GM23248 (cell line): Measurements from ENCODE around the gene EIF5A. TPM values are rescaled to one million over a fixed set of nuclear protein-coding genes. Genes with fewer than 3 reads are reported as not detected.
A peak's percentile ranks its signal among the peaks of the same experiment; 100 is the strongest.

Experiments used
- DNase-seq: peaks from one replicate; pipeline ENCODE4 v3.0.0-alpha.2; 2015
- H2AFZ ChIP-seq: fragments of 200-600 bp; sonication (generic); 2 replicates; pipeline ENCODE4 v1.6.1; 2016; ENCODE audit warnings: antibody characterized with exemption
- H3F3A ChIP-seq: fragments of 200-600 bp; sonication (generic); 2 replicates; pipeline ENCODE4 v1.6.1; 2016; ENCODE audit warnings: mild to moderate bottlenecking, antibody characterized with exemption, mixed run types; ENCODE audit not compliant: insufficient read depth
- H3K27ac ChIP-seq: fragments of 200-600 bp; sonication (generic); 2 replicates; pipeline ENCODE4 v1.5.1; 2016; ENCODE audit warnings: mild to moderate bottlenecking
- H3K27me3 ChIP-seq: fragments of 200-600 bp; sonication (generic); replicated peaks from 2 replicates; pipeline ENCODE4 v1.6.1; 2016; ENCODE audit warnings: mild to moderate bottlenecking; ENCODE audit not compliant: insufficient read depth
- H3K36me3 ChIP-seq: fragments of 200-600 bp; sonication (generic); 2 replicates; pipeline ENCODE4 v1.6.1; 2016; ENCODE audit warnings: low read depth, mild to moderate bottlenecking
- H3K4me1 ChIP-seq: fragments of 200-600 bp; sonication (generic); 2 replicates; pipeline ENCODE4 v1.6.1; 2016; ENCODE audit warnings: mild to moderate bottlenecking; ENCODE audit not compliant: insufficient read depth
- H3K4me2 ChIP-seq: fragments of 200-600 bp; sonication (generic); one replicate; pipeline ENCODE4 v1.6.1; 2016; ENCODE audit warnings: mild to moderate bottlenecking; ENCODE audit not compliant: unreplicated experiment
- H3K4me3 ChIP-seq: fragments of 200-600 bp; sonication (generic); 2 replicates; pipeline ENCODE4 v1.5.1; 2016; ENCODE audit warnings: mild to moderate bottlenecking
- H3K79me2 ChIP-seq: fragments of 200-600 bp; sonication (generic); 2 replicates; pipeline ENCODE4 v1.6.1; 2016; ENCODE audit warnings: mild to moderate bottlenecking; ENCODE audit not compliant: insufficient read depth
- H3K9ac ChIP-seq: fragments of 200-600 bp; sonication (generic); 2 replicates; pipeline ENCODE4 v1.6.1; 2016; ENCODE audit warnings: mild to moderate bottlenecking
- H3K9me2 ChIP-seq: fragments of 200-600 bp; sonication (generic); 2 replicates; pipeline ENCODE4 v1.6.1; 2016; ENCODE audit warnings: mixed run types, mild to moderate bottlenecking, moderate library complexity; ENCODE audit not compliant: insufficient read depth
- H3K9me3 ChIP-seq: fragments of 200-600 bp; sonication (generic); one replicate; pipeline ENCODE4 v1.6.1; 2017; ENCODE audit warnings: low read depth
- H4K20me1 ChIP-seq: fragments of 200-600 bp; sonication (generic); 2 replicates; pipeline ENCODE4 v1.6.0; 2016; ENCODE audit not compliant: insufficient read depth
- EZH2 ChIP-seq: fragments of 200-600 bp; sonication (generic); IDR thresholded peaks from 2 replicates; pipeline ENCODE4 v1.6.1; 2018; ENCODE audit warnings: antibody characterized with exemption, mild to moderate bottlenecking; ENCODE audit not compliant: insufficient read depth, poor library complexity, severe bottlenecking
- EZH2phosphoT487 ChIP-seq: fragments of 200-600 bp; sonication (generic); IDR thresholded peaks from 2 replicates; pipeline ENCODE4 v1.6.1; 2018; ENCODE audit warnings: antibody characterized with exemption, moderate library complexity, mild to moderate bottlenecking, low read depth; ENCODE audit not compliant: insufficient read depth
- WGBS, 2 experiments: methylation state at CpG; one replicate each; pipeline ENCODE4 v1.1.6; 2015 to 2017; ENCODE audit warnings: low lambda C conversion rate in 2 of 2, low coverage in 1 of 2; ENCODE audit errors: missing lambda C conversion rate in 2 of 2; 5-methylcytosine and 5-hydroxymethylcytosine counted together
- in situ Hi-C: fragments of 300-500 bp; cut with MboI; formaldehyde crosslinking; loops from 2 replicates; pipeline ENCODE4 v1.15.0; 2020
- polyA plus RNA-seq: library from polyadenylated mRNA; unstranded; fragments of >200 nt; fragmentation: Nextera tagmentation; extraction: Ambion mirVana; gene quantifications from 2 replicates; pipeline ENCODE4 v1.2.1, GENCODE V29; 2016
- total RNA-seq: library from RNA; depleted of rRNA; stranded (reverse); fragments of >200 nt; shearing (Covaris generic); gene quantifications from 2 replicates; pipeline ENCODE4 v1.2.3, GENCODE V29; 2014

The EIF5A gene
- total and polyA plus RNA-seq, 2 experiments from 2014 or later = 869 to 998 TPM

DNA sequence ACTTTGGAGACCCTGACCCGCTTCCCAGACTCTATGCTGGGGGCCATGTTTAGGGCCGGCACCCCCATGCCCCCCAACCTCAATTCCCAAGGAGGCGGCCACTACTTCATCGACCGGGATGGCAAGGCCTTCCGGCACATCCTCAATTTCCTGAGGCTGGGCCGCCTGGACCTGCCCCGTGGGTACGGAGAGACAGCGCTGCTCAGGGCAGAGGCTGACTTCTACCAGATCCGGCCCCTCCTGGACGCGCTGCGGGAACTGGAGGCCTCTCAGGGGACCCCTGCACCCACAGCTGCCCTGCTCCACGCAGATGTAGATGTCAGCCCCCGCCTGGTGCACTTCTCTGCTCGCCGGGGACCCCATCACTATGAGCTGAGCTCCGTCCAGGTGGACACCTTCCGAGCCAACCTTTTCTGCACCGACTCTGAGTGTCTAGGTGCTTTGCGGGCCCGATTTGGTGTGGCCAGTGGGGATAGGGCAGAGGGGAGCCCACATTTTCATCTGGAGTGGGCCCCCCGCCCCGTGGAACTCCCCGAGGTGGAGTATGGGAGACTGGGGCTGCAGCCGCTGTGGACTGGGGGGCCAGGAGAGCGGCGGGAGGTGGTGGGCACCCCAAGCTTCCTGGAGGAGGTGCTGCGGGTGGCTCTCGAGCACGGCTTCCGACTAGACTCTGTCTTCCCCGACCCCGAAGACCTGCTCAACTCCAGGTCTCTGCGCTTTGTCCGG is 45.6 kb downstream of the EIF5A start:
- peak; percentile 49 for DNase-seq
- H4K20me1 ChIP-seq = no peaks in the 10 kb centered on the region
- H3K36me3 ChIP-seq = no peaks in the 10 kb centered on the region
- no peaks in the 10 kb centered on the region for H3K9me2 ChIP-seq
- in situ Hi-C loops = no loop called here
- 40 to 47% methylated on average over 28 to 34 of the region's 37 CpGs for WGBS, 2 experiments
- peak overlapping the region; percentile 98 for H3K4me3 ChIP-seq
- peak overlapping the region; percentile 100; the same call in 1 of the 2 replicates for H3K27ac ChIP-seq
- no peaks in the 10 kb centered on the region for H3K9me3 ChIP-seq
- H3K79me2 ChIP-seq = peaks cover 38% of the 10 kb centered on the region
- peaks cover 17% of the 10 kb centered on the region for H3F3A ChIP-seq
- H3K27me3 ChIP-seq = no peaks in the 10 kb centered on the region
- peaks cover 37% of the 10 kb centered on the region for H3K4me1 ChIP-seq
- H3K4me2 ChIP-seq = peak overlapping the region; percentile 97
- H2AFZ ChIP-seq = no peak overlapping the region
- TF ChIP-seq EZH2 (no peak), EZH2phosphoT487 (no peak)
- H3K9ac ChIP-seq = peak overlapping the region; percentile 100

DNA sequence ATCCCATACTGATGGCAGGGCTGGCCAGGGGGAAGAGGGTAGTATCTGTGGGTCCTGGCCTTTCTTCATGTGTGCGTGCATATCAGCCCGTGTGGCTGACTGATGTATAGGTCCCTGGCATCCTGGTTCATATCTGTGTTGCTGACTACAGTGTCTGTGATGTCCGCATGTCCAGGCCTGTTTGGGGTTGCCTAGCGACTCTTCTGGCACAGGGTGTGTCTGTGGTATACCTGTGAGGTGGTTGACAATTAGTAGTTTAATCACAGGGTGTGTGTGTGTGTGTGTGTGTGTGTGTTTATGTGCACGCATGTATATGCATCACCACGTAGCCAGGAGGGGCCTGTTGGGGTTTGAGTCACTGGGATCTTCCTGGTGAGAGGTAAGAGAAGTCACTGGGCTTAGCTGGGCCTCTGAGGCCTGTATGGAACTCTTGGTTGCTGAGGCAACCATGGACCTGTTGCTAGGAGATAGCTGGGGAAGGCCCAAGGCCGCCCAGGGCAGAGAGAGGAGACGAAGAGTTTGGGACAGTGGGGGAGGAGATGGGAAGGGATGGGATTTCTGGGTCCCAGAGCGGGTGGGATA is 46.9 kb downstream of the EIF5A start:
- Histone ChIP-seq H3K27me3 (no peaks in the 10 kb centered on the region), H3K4me3 (peak overlapping the region; percentile 98), H2AFZ (no peak overlapping the region), H3K27ac (peak overlapping the region; percentile 66), H3K9me3 (no peaks in the 10 kb centered on the region), H4K20me1 (no peaks in the 10 kb centered on the region), H3K4me2 (peak overlapping the region; percentile 97), H3F3A (peaks cover 17% of the 10 kb centered on the region), H3K9me2 (no peaks in the 10 kb centered on the region), H3K79me2 (peaks cover 38% of the 10 kb centered on the region), H3K4me1 (peaks cover 26% of the 10 kb centered on the region), H3K9ac (peak overlapping the region; percentile 100), H3K36me3 (no peaks in the 10 kb centered on the region)
- TF ChIP-seq EZH2phosphoT487 = no peak
- TF ChIP-seq EZH2 = no peak
- peak; percentile 87 for DNase-seq
- 42 to 44% methylated on average over 9 of the region's 9 CpGs for WGBS, 2 experiments
- in situ Hi-C loops = no loop called here

DNA sequence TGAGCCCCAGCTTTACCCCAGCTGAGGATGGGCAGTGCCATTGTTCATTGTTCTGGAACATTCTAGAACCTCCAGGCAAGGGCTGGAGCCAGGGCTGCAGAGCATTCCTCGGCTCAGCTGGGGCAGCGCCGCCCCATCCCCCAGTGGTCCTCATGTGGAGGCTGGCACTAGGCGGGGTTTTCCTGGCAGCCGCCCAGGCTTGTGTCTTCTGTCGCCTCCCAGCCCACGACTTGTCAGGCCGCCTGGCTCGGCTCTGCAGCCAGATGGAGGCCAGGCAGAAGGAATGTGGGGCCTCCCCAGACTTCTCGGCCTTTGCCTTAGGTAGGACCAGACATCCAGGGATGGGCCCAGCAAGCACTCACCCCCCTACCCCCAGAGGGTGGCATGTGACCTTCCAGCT is 47.6 kb downstream of the EIF5A start, which contains the start of gene TMEM95:
Gene TMEM95, plus strand, starts transcription at position 104 of the 400 bp plus-strand sequence. Its CDS starts 49 bp downstream, at position 153.
- H3K4me3 ChIP-seq = peak within 1 kb of the TSS; percentile 98
- H3F3A ChIP-seq = peaks cover 17% of the 10 kb centered on the region
- peak within 1 kb of the TSS; percentile 97 for H3K4me2 ChIP-seq
- peak within 1 kb of the TSS; percentile 100 for H3K9ac ChIP-seq
- peaks cover 38% of the 10 kb centered on the region for H3K79me2 ChIP-seq
- H3K9me3 ChIP-seq = no peaks in the 10 kb centered on the region
- H3K36me3 ChIP-seq = no peaks in the 10 kb centered on the region
- peaks cover 19% of the 10 kb centered on the region for H3K4me1 ChIP-seq
- peak within 1 kb of the TSS; percentile 66 for H3K27ac ChIP-seq
- peak; percentile 54 for DNase-seq
- H4K20me1 ChIP-seq = no peaks in the 10 kb centered on the region
- H3K27me3 ChIP-seq = no peaks in the 10 kb centered on the region
- H3K9me2 ChIP-seq = no peaks in the 10 kb centered on the region
- TF ChIP-seq EZH2 = no peak
- TF ChIP-seq EZH2phosphoT487 = no peak
- in situ Hi-C loops = no loop called here
- WGBS, 2 experiments = 11 to 12% methylated on average over 10 of the region's 10 CpGs
- no peak within 1 kb of the TSS for H2AFZ ChIP-seq

- Histone ChIP-seq H4K20me1 (no peaks in the 10 kb centered on the region), H3F3A (peaks cover 17% of the 10 kb centered on the region), H2AFZ (no peak overlapping the region), H3K4me3 (no peak overlapping the region), H3K79me2 (peaks cover 38% of the 10 kb centered on the region), H3K27ac (no peak overlapping the region), H3K9ac (no peak overlapping the region), H3K9me3 (no peaks in the 10 kb centered on the region), H3K27me3 (no peaks in the 10 kb centered on the region), H3K36me3 (no peaks in the 10 kb centered on the region), H3K4me1 (peaks cover 19% of the 10 kb centered on the region), H3K9me2 (no peaks in the 10 kb centered on the region), H3K4me2 (no peak overlapping the region)
- no peak for TF ChIP-seq EZH2phosphoT487
- in situ Hi-C loops = no loop called here
- no peak for DNase-seq
- 35 to 49% methylated on average over 4 to 8 of the region's 8 CpGs for WGBS, 2 experiments
These were observed 48.1 kb downstream of the EIF5A start for GRCh38 chr17:7355573-7355972.
